ENCODE results near the gene ALDOC. TPM values are rescaled to one million over a fixed set of nuclear protein-coding genes. Genes with fewer than 3 reads are reported as not detected.
A peak's percentile ranks its signal among the peaks of the same experiment; 100 is the strongest.

ALDOC gene
- total and polyA plus RNA-seq, 2 of the 13 experiments (the other 11 are each of a cell fraction or from before 2014, with no cell fraction given) = 15.4 to 60.9 TPM

DNA sequence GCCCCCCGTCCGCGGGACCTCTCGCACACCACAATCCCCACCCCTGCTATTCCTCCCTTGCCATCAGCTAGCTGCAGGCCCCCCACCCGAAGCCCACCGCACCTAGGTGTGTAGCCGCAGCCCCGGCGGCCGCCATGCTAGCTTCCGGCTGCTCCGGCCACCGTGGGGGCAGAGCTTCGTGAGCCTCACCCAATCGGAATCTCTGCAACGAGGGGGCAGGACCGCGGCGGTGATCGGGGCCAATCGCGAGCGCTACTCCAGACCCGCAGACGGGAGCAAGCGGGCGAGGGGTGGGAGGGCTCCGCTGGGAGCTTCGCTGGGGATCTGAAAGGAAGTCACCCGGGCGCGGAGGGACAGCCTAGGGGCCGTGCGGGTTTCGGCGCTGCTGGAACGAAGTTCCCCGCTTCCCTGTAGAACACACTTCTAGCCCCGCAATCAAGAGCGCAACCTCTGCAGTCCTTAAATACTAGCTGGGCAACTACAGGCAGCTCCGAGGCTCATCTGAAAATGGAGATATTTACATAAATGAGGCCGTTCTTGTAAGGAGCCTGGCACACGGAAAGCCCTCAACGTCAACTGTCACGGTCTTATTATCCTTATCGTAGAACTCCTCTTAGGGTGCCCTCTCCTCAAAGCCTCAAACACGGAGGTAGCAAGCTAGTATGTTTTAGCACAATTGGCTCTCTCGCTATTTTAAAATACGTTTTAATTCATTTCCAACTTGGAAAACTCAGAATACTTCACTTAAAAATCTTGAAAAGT is 5.2 kb downstream of the ALDOC start, which contains the start of gene PIGS (continued):
- TF ChIP-seq ZNF382 (CRISPR knock-in tag; IDR thresholded peaks at IDR 0.05; ENCODE audit: borderline replicate concordance) (no peak), SMAD9 (CRISPR knock-in tag; IDR thresholded peaks at IDR 0.05) (no peak), KLF9 (CRISPR knock-in tag; IDR thresholded peaks at IDR 0.05; ENCODE audit: low read depth) (no peak), ZMYM2 (CRISPR knock-in tag; IDR thresholded peaks at IDR 0.05) (no peak), POLR2AphosphoS5 (IDR thresholded peaks at IDR 0.05; ENCODE audit: low read depth, low read length) (peak; percentile 78), REPIN1 (CRISPR knock-in tag; IDR thresholded peaks at IDR 0.05; ENCODE audit: borderline replicate concordance, low read depth) (0 out of 2 replicates have a peak, but pooled peaks have one; percentile 41), EEA1 (CRISPR knock-in tag; IDR thresholded peaks at IDR 0.05; ENCODE audit: borderline replicate concordance) (no peak), PAWR (CRISPR knock-in tag; IDR thresholded peaks at IDR 0.05; ENCODE audit: borderline replicate concordance) (no peak), ZNF274 (CRISPR knock-in tag; IDR thresholded peaks at IDR 0.05) (no peak), ARHGAP35 (CRISPR knock-in tag; IDR thresholded peaks at IDR 0.05; ENCODE audit: borderline replicate concordance) (no peak), GTF3A (CRISPR knock-in tag; conservative IDR thresholded peaks at IDR 0.05) (0 out of 2 replicates have a peak, but pooled peaks have one; percentile 79), HNF4A (CRISPR knock-in tag; IDR thresholded peaks at IDR 0.05) (no peak), NR1H2 (CRISPR knock-in tag; IDR thresholded peaks at IDR 0.05; ENCODE audit: borderline replicate concordance, low read depth) (no peak), CCDC6 (CRISPR knock-in tag; IDR thresholded peaks at IDR 0.05) (peak; percentile 44; the same call in 1 of the 2 replicates), ZNF34 (CRISPR knock-in tag; IDR thresholded peaks at IDR 0.05; ENCODE audit: borderline replicate concordance) (0 out of 2 replicates have a peak, but pooled peaks have one; percentile 56), YEATS2 (CRISPR knock-in tag; IDR thresholded peaks at IDR 0.05; ENCODE audit: borderline replicate concordance) (no peak; the same call in 1 of the 2 replicates), FOXA1 (IDR thresholded peaks at IDR 0.05) (no peak), FOXA1 (CRISPR knock-in tag; IDR thresholded peaks at IDR 0.05) (no peak), ELF4 (CRISPR knock-in tag; IDR thresholded peaks at IDR 0.05; ENCODE audit: borderline replicate concordance) (no peak), ZNF510 (CRISPR knock-in tag; IDR thresholded peaks at IDR 0.05; ENCODE audit: low read depth) (no peak; the same call in 1 of the 2 replicates), XRCC5 (optimal IDR thresholded peaks at IDR 0.05; ENCODE audit: low read length) (peak; percentile 38)
- TF ChIP-seq, protein P1, sequence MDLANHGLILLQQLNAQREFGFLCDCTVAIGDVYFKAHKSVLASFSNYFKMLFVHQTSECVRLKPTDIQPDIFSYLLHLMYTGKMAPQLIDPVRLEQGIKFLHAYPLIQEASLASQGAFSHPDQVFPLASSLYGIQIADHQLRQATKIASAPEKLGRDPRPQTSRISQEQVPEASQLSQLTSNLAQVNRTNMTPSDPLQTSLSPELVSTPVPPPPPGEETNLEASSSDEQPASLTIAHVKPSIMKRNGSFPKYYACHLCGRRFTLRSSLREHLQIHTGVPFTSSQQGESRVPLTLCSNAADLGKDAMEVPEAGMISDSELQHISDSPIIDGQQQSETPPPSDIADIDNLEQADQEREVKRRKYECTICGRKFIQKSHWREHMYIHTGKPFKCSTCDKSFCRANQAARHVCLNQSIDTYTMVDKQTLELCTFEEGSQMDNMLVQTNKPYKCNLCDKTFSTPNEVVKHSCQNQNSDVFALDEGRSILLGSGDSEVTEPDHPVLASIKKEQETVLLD (CRISPR knock-in tag; IDR thresholded peaks at IDR 0.05; ENCODE audit: low read depth) = no peak
- TF ChIP-seq, protein P2, sequence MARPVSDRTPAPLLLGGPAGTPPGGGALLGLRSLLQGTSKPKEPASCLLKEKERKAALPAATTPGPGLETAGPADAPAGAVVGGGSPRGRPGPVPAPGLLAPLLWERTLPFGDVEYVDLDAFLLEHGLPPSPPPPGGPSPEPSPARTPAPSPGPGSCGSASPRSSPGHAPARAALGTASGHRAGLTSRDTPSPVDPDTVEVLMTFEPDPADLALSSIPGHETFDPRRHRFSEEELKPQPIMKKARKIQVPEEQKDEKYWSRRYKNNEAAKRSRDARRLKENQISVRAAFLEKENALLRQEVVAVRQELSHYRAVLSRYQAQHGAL (CRISPR knock-in tag; IDR thresholded peaks at IDR 0.05; ENCODE audit: not compliant biosample characterization) = peak; percentile 51
- TF ChIP-seq, protein P3, sequence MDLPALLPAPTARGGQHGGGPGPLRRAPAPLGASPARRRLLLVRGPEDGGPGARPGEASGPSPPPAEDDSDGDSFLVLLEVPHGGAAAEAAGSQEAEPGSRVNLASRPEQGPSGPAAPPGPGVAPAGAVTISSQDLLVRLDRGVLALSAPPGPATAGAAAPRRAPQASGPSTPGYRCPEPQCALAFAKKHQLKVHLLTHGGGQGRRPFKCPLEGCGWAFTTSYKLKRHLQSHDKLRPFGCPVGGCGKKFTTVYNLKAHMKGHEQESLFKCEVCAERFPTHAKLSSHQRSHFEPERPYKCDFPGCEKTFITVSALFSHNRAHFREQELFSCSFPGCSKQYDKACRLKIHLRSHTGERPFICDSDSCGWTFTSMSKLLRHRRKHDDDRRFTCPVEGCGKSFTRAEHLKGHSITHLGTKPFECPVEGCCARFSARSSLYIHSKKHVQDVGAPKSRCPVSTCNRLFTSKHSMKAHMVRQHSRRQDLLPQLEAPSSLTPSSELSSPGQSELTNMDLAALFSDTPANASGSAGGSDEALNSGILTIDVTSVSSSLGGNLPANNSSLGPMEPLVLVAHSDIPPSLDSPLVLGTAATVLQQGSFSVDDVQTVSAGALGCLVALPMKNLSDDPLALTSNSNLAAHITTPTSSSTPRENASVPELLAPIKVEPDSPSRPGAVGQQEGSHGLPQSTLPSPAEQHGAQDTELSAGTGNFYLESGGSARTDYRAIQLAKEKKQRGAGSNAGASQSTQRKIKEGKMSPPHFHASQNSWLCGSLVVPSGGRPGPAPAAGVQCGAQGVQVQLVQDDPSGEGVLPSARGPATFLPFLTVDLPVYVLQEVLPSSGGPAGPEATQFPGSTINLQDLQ (CRISPR knock-in tag; IDR thresholded peaks at IDR 0.05) = 0 out of 2 replicates have a peak, but pooled peaks have one; percentile 14
- TF ChIP-seq, protein P4, sequence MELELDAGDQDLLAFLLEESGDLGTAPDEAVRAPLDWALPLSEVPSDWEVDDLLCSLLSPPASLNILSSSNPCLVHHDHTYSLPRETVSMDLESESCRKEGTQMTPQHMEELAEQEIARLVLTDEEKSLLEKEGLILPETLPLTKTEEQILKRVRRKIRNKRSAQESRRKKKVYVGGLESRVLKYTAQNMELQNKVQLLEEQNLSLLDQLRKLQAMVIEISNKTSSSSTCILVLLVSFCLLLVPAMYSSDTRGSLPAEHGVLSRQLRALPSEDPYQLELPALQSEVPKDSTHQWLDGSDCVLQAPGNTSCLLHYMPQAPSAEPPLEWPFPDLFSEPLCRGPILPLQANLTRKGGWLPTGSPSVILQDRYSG (CRISPR knock-in tag; IDR thresholded peaks at IDR 0.05) = no peak
